Chondrocyte (in vitro differentiated cells): Measurements from ENCODE around the gene LIPC. TPM values are rescaled to one million over a fixed set of nuclear protein-coding genes. Genes with fewer than 3 reads are reported as not detected.

ENCODE experiments used
- DNase-seq: peaks from one replicate; pipeline ENCODE4 v3.0.0; 2021; ENCODE audit warnings: mixed read lengths, low spot score
- H3K27ac Mint-ChIP-seq: one replicate; pipeline ENCODE4 v1.8.0; 2021; ENCODE audit warnings: mild to moderate bottlenecking, moderate library complexity, mixed read lengths; ENCODE audit not compliant: unreplicated experiment
- H3K27me3 Mint-ChIP-seq: 2 replicates; pipeline ENCODE4 v1.8.0; 2021; ENCODE audit warnings: low read depth, mixed read lengths
- H3K36me3 Mint-ChIP-seq: 2 replicates; pipeline ENCODE4 v1.8.0; 2021; ENCODE audit warnings: low read depth, mixed read lengths
- H3K4me1 Mint-ChIP-seq: 2 replicates; pipeline ENCODE4 v1.8.0; 2021; ENCODE audit warnings: low read depth, mild to moderate bottlenecking, mixed read lengths
- H3K4me3 Mint-ChIP-seq: one replicate; pipeline ENCODE4 v1.8.0; 2021; ENCODE audit warnings: mild to moderate bottlenecking, moderate library complexity, mixed read lengths; ENCODE audit not compliant: unreplicated experiment
- H3K9me3 Mint-ChIP-seq: 2 replicates; pipeline ENCODE4 v1.8.0; 2021; ENCODE audit warnings: low read depth, mixed read lengths
- total RNA-seq: library from RNA; stranded (reverse); gene quantifications from 3 replicates; pipeline ENCODE4 v1.2.1, GENCODE V29; 2021
- TF ChIP-seq, protein P1 (sequence below): fragments of 200-600 bp; sonication (generic); IDR thresholded peaks from 2 replicates; pipeline ENCODE4 v1.5.0; 2021; ENCODE audit warnings: antibody characterized with exemption, mild to moderate bottlenecking, moderate library complexity

Gene LIPC
- total RNA-seq, 1 donor from 2014 or later = not detected

DNA sequence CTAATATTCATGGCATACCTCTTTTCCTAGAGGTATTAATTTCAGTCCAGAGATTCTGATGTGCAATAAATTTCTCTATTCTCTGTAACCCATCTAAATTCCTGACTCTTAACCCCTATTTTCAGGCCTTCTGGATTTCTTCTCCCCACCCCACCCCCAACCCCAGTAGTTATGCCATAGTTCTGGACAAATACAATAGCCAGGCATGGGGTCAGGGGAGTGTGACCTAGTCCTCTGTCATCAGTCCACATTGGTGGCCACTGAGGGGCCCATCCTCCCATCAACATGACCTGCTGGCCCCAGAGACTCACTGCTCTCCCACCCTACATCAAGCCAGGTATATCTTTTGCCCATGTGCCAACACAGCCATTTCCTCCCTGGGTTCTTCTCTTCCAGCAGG, 3.8 kb upstream of the LIPC start:
- DNase-seq = no peak
- Mint-ChIP-seq H3K27ac (no peak overlapping the region), H3K36me3 (no peaks in the 10 kb centered on the region), H3K27me3 (peaks cover 4% of the 10 kb centered on the region), H3K9me3 (no peaks in the 10 kb centered on the region), H3K4me3 (no peak overlapping the region), H3K4me1 (no peaks in the 10 kb centered on the region)
- TF ChIP-seq, protein P1, sequence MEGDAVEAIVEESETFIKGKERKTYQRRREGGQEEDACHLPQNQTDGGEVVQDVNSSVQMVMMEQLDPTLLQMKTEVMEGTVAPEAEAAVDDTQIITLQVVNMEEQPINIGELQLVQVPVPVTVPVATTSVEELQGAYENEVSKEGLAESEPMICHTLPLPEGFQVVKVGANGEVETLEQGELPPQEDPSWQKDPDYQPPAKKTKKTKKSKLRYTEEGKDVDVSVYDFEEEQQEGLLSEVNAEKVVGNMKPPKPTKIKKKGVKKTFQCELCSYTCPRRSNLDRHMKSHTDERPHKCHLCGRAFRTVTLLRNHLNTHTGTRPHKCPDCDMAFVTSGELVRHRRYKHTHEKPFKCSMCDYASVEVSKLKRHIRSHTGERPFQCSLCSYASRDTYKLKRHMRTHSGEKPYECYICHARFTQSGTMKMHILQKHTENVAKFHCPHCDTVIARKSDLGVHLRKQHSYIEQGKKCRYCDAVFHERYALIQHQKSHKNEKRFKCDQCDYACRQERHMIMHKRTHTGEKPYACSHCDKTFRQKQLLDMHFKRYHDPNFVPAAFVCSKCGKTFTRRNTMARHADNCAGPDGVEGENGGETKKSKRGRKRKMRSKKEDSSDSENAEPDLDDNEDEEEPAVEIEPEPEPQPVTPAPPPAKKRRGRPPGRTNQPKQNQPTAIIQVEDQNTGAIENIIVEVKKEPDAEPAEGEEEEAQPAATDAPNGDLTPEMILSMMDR = no peak

DNA sequence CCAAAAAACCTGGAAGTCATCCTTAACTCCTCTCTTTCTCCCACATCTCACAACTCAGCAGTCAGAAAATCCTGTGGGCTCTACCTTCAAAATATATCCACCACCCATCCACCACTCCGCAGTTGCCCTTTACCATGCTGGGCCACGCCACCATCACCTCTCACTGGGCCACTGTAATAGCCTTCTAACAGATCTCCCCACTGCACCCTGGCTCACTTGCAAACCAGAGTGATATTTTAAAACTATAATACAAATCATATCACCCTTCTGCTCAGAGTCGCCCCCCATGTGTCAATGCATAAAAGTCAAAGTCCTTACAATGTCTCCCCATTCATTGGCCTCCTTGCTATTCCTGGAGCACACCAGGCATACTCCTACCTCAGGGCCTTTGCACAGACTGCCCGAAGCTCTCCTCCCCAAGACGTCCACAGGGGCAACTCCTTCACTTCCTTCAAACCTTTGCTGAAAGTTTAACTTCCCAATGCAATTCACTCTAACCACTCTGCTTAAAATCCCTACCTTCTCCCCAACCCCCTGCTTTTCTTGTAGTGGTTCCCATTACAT, 1.5 kb upstream of the LIPC start:
- no peaks in the 10 kb centered on the region for H3K9me3 Mint-ChIP-seq
- no peaks in the 10 kb centered on the region for H3K36me3 Mint-ChIP-seq
- no peaks in the 10 kb centered on the region for H3K4me1 Mint-ChIP-seq
- peaks cover 4% of the 10 kb centered on the region for H3K27me3 Mint-ChIP-seq
- H3K27ac Mint-ChIP-seq = no peak overlapping the region
- DNase-seq = no peak
- no peak overlapping the region for H3K4me3 Mint-ChIP-seq
- TF ChIP-seq, protein P1 = no peak

DNA sequence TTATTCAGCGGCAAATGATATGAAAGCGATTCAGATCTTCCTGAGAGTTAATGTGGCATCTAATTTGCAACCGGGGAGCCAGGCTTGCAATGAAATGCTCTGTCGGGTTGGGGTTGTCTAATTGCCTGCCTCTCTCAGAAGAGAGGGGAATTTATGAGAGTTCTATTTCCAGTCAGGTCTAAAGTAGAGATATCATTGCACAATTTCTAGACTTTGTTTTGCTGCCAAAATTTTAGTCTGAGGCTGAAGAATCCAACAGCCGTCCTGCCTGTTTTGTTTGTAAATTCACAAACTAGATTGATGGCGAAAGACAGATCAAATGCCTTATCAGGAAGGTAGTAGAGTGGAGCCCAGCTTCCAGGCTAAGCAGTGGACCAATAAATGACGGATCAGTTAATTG, 610 bp downstream of the LIPC start:
- H3K36me3 Mint-ChIP-seq = no peaks in the 10 kb centered on the region
- peaks cover 4% of the 10 kb centered on the region for H3K27me3 Mint-ChIP-seq
- peaks cover under 1% of the 10 kb centered on the region for H3K4me1 Mint-ChIP-seq
- H3K4me3 Mint-ChIP-seq = no peak overlapping the region
- H3K9me3 Mint-ChIP-seq = no peaks in the 10 kb centered on the region
- TF ChIP-seq, protein P1 = no peak
- H3K27ac Mint-ChIP-seq = no peak overlapping the region
- no peak for DNase-seq

DNA sequence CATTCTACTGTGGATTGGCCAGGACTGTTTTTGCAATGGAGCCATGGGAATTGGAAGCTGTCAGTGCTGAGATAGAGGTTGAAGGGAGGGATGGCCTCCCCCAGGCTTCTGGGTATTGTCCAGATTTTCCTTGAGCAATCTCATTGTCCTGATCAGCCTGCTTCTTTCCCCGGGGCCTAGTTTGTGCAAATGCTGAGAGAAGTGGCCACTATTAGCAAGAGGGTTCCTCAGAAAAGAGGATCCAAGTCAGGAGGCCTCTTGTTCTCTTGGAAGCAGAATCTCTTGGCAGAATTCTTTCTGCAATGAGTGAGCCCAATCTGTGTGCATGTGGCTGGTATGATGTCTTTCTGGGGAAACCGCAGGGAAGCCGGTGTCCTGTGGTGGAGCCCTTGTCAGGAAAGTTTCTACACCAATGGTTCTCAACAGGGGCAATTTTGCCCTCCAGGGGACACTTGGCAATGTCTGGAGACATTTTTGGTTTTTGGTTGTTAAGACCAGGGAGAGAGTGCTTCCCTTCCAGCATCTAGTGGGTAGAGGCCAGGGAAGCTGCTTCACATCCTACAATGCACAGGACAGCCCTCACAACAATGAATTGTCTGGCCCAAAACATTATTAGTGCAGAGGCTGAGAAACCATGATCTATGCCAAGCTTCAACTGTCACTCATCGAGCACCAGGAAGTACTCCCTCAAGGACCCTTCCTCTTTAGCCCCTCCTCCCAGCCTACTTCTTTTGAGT, 2.0 kb downstream of the LIPC start:
- Mint-ChIP-seq H3K4me1 (peaks cover 6% of the 10 kb centered on the region), H3K4me3 (no peak overlapping the region), H3K36me3 (no peaks in the 10 kb centered on the region), H3K9me3 (no peaks in the 10 kb centered on the region), H3K27ac (no peak overlapping the region), H3K27me3 (peaks cover 4% of the 10 kb centered on the region)
- TF ChIP-seq, protein P1 = no peak
- DNase-seq = no peak

DNA sequence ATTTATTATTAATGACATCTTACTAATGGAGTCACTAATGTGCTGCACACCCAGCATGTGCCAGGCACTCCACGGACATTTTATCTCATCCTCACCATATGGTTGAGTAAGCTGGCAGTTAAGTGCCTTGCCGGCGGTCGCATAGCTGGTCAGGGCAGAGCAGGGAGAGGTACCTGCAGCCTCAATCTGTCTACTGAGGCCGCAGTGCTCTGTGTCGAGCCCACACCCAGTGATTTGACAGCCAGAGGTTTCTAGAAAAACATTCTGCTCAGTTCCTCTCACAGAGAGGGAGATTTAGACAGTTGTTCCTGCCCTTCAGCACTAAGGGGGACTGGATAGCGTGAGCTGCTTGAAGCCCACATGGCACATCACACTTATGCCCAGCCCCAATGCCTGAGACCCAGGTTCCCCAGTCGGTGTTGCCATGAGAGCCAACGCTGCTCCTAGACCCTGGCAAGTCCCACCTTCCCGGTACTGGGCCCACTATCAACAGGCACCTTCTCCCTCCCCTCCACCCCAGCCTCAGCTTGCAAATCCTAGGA, 2.6 kb downstream of the LIPC start:
- TF ChIP-seq, protein P1 = no peak
- no peak for DNase-seq
- H3K4me3 Mint-ChIP-seq = no peak overlapping the region
- H3K36me3 Mint-ChIP-seq = no peaks in the 10 kb centered on the region
- peaks cover 12% of the 10 kb centered on the region for H3K4me1 Mint-ChIP-seq
- H3K27ac Mint-ChIP-seq = no peak overlapping the region
- no peaks in the 10 kb centered on the region for H3K9me3 Mint-ChIP-seq
- peaks cover 4% of the 10 kb centered on the region for H3K27me3 Mint-ChIP-seq
